D721Med (cell line): ENCODE measurements around the gene GPR137B.

Experiments used
- DNase-seq: peaks from one replicate; pipeline ENCODE4 v3.0.0; 2011; ENCODE audit warnings: low spot score; ENCODE audit not compliant: insufficient read length
- FAIRE-seq: peaks from 2 replicates; lab custom pipeline; 2011; peaks lifted over from hg19 to GRCh38; lab: Jason Lieb, UNC
- TF ChIP-seq, protein P1 (sequence below): IDR thresholded peaks from 2 replicates; pipeline ENCODE4 v1.5.1; 2012; ENCODE audit warnings: mild to moderate bottlenecking, control low read depth; ENCODE audit not compliant: insufficient read depth; ENCODE audit errors: missing control alignments

The GPR137B gene

GRCh38 chr1:236258114-236258622 lies 115.8 kb downstream of the GPR137B start:
- no peak for FAIRE-seq
- DNase-seq = no peak
- TF ChIP-seq, protein P1, sequence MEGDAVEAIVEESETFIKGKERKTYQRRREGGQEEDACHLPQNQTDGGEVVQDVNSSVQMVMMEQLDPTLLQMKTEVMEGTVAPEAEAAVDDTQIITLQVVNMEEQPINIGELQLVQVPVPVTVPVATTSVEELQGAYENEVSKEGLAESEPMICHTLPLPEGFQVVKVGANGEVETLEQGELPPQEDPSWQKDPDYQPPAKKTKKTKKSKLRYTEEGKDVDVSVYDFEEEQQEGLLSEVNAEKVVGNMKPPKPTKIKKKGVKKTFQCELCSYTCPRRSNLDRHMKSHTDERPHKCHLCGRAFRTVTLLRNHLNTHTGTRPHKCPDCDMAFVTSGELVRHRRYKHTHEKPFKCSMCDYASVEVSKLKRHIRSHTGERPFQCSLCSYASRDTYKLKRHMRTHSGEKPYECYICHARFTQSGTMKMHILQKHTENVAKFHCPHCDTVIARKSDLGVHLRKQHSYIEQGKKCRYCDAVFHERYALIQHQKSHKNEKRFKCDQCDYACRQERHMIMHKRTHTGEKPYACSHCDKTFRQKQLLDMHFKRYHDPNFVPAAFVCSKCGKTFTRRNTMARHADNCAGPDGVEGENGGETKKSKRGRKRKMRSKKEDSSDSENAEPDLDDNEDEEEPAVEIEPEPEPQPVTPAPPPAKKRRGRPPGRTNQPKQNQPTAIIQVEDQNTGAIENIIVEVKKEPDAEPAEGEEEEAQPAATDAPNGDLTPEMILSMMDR = no peak
